Esophagus squamous epithelium (tissue), 4 donors: ENCODE data around the gene NLRC5.

ENCODE experiments used
- CTCF ChIP-seq, 6 experiments: fragments of 450-650 bp in 4 of 6; fragments of 200-600 bp in 2 of 6; sonication (generic) in 2 of 6; IDR thresholded peaks; one replicate each; pipeline ENCODE4 v1.5.1; 2016 to 2019; ENCODE audit warnings: antibody characterized with exemption in 6 of 6, mild to moderate bottlenecking in 4 of 6, moderate library complexity in 4 of 6
- POLR2A ChIP-seq, 4 donors: fragments of 450-650 bp; IDR thresholded peaks; one replicate each; pipeline ENCODE4 v1.6.1; 2017; ENCODE audit warnings: antibody characterized with exemption in 4 of 4, mild to moderate bottlenecking in 4 of 4, moderate library complexity in 3 of 4

GRCh38 chr16:57126411-57126810, 137.1 kb downstream of the NLRC5 start:
- TF ChIP-seq CTCF (IDR thresholded peaks at IDR 0.05), result no peak
- no peak for TF ChIP-seq POLR2A (IDR thresholded peaks at IDR 0.05)
